ENCODE data around the gene CD9.

The CD9 gene

GRCh38 chr12:6161124-6161882, 38.9 kb upstream of the CD9 start:
- H3K36me3 ChIP-seq (ENCODE audit: insufficient read depth, low read length): no peaks in the 10 kb centered on the region
- no peak for TF ChIP-seq POLR2AphosphoS5 (IDR thresholded peaks at IDR 0.05; ENCODE audit: borderline replicate concordance, low read depth, low read length)
- no peak for TF ChIP-seq EZH2 (IDR thresholded peaks at IDR 0.05)
- no peak for TF ChIP-seq FOXP2 (optimal IDR thresholded peaks at IDR 0.05; ENCODE audit: control extremely low read depth, extremely low read length, insufficient read depth)
- H3K9me3 ChIP-seq (ENCODE audit: low read depth, low read length): no peaks in the 10 kb centered on the region
- H3K4me3 ChIP-seq: no peak overlapping the region
- no peak overlapping the region for H3K9ac ChIP-seq (ENCODE audit: insufficient read length)
- DNase-seq (ENCODE audit: low read depth, low spot score): no peak
- no peak overlapping the region for H3K27ac ChIP-seq

GRCh38 chr12:6163416-6164060, 36.7 kb upstream of the CD9 start:
- Histone ChIP-seq H3K36me3 (ENCODE audit: insufficient read depth, low read length) (no peaks in the 10 kb centered on the region), H3K9me3 (ENCODE audit: low read depth, low read length) (no peaks in the 10 kb centered on the region), H3K27ac (no peak overlapping the region), H3K4me3 (no peak overlapping the region), H3K9ac (ENCODE audit: insufficient read length) (no peak overlapping the region)
- no peak for DNase-seq (ENCODE audit: low read depth, low spot score)
- TF ChIP-seq FOXP2 (optimal IDR thresholded peaks at IDR 0.05; ENCODE audit: control extremely low read depth, extremely low read length, insufficient read depth): no peak

- no peaks in the 10 kb centered on the region for H3K9me3 ChIP-seq (ENCODE audit: low read depth, low read length)
- H3K36me3 ChIP-seq (ENCODE audit: insufficient read depth, low read length): no peaks in the 10 kb centered on the region
- no peak overlapping the region for H3K9ac ChIP-seq (ENCODE audit: insufficient read length)
- no peak overlapping the region for H3K4me3 ChIP-seq
- no peak overlapping the region for H3K27ac ChIP-seq
- TF ChIP-seq FOXP2 (optimal IDR thresholded peaks at IDR 0.05; ENCODE audit: control extremely low read depth, extremely low read length, insufficient read depth) (no peak), POLR2AphosphoS5 (IDR thresholded peaks at IDR 0.05; ENCODE audit: borderline replicate concordance, low read depth, low read length) (no peak), EZH2 (IDR thresholded peaks at IDR 0.05) (no peak)
- DNase-seq (ENCODE audit: low read depth, low spot score): no peak
Observed at GRCh38 chr12:6165395-6165794, 34.8 kb upstream of the CD9 start.

GRCh38 chr12:6166808-6167207, 33.4 kb upstream of the CD9 start:
- no peak for DNase-seq (ENCODE audit: low read depth, low spot score)
- H3K36me3 ChIP-seq (ENCODE audit: insufficient read depth, low read length): no peaks in the 10 kb centered on the region
- TF ChIP-seq FOXP2 (optimal IDR thresholded peaks at IDR 0.05; ENCODE audit: control extremely low read depth, extremely low read length, insufficient read depth): no peak
- no peak for TF ChIP-seq POLR2AphosphoS5 (IDR thresholded peaks at IDR 0.05; ENCODE audit: borderline replicate concordance, low read depth, low read length)
- TF ChIP-seq EZH2 (IDR thresholded peaks at IDR 0.05): no peak
- no peak overlapping the region for H3K27ac ChIP-seq
- H3K9me3 ChIP-seq (ENCODE audit: low read depth, low read length): no peaks in the 10 kb centered on the region
- H3K4me3 ChIP-seq: no peak overlapping the region
- H3K9ac ChIP-seq (ENCODE audit: insufficient read length): no peak overlapping the region

GRCh38 chr12:6167327-6168280, 32.6 kb upstream of the CD9 start:
- Histone ChIP-seq H3K36me3 (ENCODE audit: insufficient read depth, low read length) (no peaks in the 10 kb centered on the region), H3K9me3 (ENCODE audit: low read depth, low read length) (no peaks in the 10 kb centered on the region), H3K27ac (no peak overlapping the region), H3K4me3 (no peak overlapping the region), H3K9ac (ENCODE audit: insufficient read length) (no peak overlapping the region)
- DNase-seq (ENCODE audit: low read depth, low spot score): no peak
- TF ChIP-seq FOXP2 (optimal IDR thresholded peaks at IDR 0.05; ENCODE audit: control extremely low read depth, extremely low read length, insufficient read depth) (no peak), POLR2AphosphoS5 (IDR thresholded peaks at IDR 0.05; ENCODE audit: borderline replicate concordance, low read depth, low read length) (no peak), EZH2 (IDR thresholded peaks at IDR 0.05) (no peak)

- no peaks in the 10 kb centered on the region for H3K9me3 ChIP-seq (ENCODE audit: low read depth, low read length)
- TF ChIP-seq FOXP2 (optimal IDR thresholded peaks at IDR 0.05; ENCODE audit: control extremely low read depth, extremely low read length, insufficient read depth) (no peak), POLR2AphosphoS5 (IDR thresholded peaks at IDR 0.05; ENCODE audit: borderline replicate concordance, low read depth, low read length) (no peak), EZH2 (IDR thresholded peaks at IDR 0.05) (no peak)
- no peaks in the 10 kb centered on the region for H3K36me3 ChIP-seq (ENCODE audit: insufficient read depth, low read length)
- H3K27ac ChIP-seq: no peak overlapping the region
- H3K4me3 ChIP-seq: no peak overlapping the region
- no peak for DNase-seq (ENCODE audit: low read depth, low spot score)
- H3K9ac ChIP-seq (ENCODE audit: insufficient read length): no peak overlapping the region
Observed at GRCh38 chr12:6171409-6172015, 28.7 kb upstream of the CD9 start.

- Histone ChIP-seq H3K27ac (no peak overlapping the region), H3K9me3 (ENCODE audit: low read depth, low read length) (no peaks in the 10 kb centered on the region), H3K36me3 (ENCODE audit: insufficient read depth, low read length) (no peaks in the 10 kb centered on the region), H3K4me3 (no peak overlapping the region), H3K9ac (ENCODE audit: insufficient read length) (no peak overlapping the region)
- DNase-seq (ENCODE audit: low read depth, low spot score): no peak
- no peak for TF ChIP-seq EZH2 (IDR thresholded peaks at IDR 0.05)
- no peak for TF ChIP-seq POLR2AphosphoS5 (IDR thresholded peaks at IDR 0.05; ENCODE audit: borderline replicate concordance, low read depth, low read length)
- TF ChIP-seq FOXP2 (optimal IDR thresholded peaks at IDR 0.05; ENCODE audit: control extremely low read depth, extremely low read length, insufficient read depth): no peak
Observed at GRCh38 chr12:6172086-6172485, 28.1 kb upstream of the CD9 start.

GRCh38 chr12:6172862-6173261, 27.3 kb upstream of the CD9 start:
- no peaks in the 10 kb centered on the region for H3K9me3 ChIP-seq (ENCODE audit: low read depth, low read length)
- no peaks in the 10 kb centered on the region for H3K36me3 ChIP-seq (ENCODE audit: insufficient read depth, low read length)
- no peak overlapping the region for H3K4me3 ChIP-seq
- no peak overlapping the region for H3K27ac ChIP-seq
- DNase-seq (ENCODE audit: low read depth, low spot score): no peak
- H3K9ac ChIP-seq (ENCODE audit: insufficient read length): no peak overlapping the region
- TF ChIP-seq EZH2 (IDR thresholded peaks at IDR 0.05): no peak
- no peak for TF ChIP-seq POLR2AphosphoS5 (IDR thresholded peaks at IDR 0.05; ENCODE audit: borderline replicate concordance, low read depth, low read length)
- no peak for TF ChIP-seq FOXP2 (optimal IDR thresholded peaks at IDR 0.05; ENCODE audit: control extremely low read depth, extremely low read length, insufficient read depth)

Measured in SK-N-MC (cell line).